GM10266 (cell line): ENCODE measurements around the gene SLC24A3.

Experiments
- DNase-seq: peaks from one replicate; pipeline ENCODE4 v3.0.0; 2012; ENCODE audit errors: extremely low spot score
- TF ChIP-seq, protein P1 (sequence below): IDR thresholded peaks from 2 replicates; pipeline ENCODE4 v1.5.1; 2012; ENCODE audit warnings: mild to moderate bottlenecking, low read depth; ENCODE audit not compliant: control insufficient read depth, insufficient read depth; ENCODE audit errors: missing control alignments

SLC24A3 gene

DNA sequence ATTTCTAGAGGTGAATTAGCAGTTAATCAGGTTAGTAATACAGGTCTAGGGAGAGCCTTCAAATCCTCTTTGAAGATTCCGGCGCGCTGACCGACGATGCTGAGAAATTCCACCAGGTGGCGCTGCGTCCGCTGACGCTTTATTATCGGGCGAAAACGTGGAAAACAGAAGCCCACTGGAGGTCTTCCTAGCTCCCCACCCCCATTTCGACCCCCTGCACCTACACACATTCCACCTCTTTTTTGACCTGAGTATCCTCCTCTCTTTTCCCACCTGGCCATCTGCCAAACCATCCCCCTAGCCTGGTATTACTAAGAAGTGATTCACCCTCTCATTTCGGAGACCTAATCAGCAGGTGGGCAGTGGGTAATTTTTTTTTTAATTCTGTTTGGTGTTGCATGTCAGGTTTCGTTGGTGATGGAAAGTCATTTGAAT lies 480.3 kb downstream of the SLC24A3 start:
- TF ChIP-seq, protein P1, sequence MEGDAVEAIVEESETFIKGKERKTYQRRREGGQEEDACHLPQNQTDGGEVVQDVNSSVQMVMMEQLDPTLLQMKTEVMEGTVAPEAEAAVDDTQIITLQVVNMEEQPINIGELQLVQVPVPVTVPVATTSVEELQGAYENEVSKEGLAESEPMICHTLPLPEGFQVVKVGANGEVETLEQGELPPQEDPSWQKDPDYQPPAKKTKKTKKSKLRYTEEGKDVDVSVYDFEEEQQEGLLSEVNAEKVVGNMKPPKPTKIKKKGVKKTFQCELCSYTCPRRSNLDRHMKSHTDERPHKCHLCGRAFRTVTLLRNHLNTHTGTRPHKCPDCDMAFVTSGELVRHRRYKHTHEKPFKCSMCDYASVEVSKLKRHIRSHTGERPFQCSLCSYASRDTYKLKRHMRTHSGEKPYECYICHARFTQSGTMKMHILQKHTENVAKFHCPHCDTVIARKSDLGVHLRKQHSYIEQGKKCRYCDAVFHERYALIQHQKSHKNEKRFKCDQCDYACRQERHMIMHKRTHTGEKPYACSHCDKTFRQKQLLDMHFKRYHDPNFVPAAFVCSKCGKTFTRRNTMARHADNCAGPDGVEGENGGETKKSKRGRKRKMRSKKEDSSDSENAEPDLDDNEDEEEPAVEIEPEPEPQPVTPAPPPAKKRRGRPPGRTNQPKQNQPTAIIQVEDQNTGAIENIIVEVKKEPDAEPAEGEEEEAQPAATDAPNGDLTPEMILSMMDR = peak; percentile 93
- peak; percentile 62 for DNase-seq

DNA sequence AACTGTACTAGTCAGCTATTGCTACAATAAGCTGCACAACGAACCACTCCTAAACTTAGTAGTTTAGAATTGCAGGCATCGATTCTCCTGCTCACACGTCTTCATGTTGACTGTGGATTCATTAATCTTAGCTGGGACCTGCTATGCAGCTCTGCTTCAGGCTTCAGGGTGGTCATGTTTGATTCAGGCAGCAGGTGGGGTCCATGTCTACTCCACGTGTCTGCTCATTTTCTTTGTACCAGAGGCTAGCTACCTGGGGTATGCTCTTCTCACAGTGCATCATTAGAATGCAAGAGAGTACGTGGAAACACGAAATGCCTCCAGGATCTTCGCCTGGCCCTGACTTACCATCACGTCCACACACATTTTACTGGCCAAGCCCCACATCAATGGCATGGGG lies 481.1 kb downstream of the SLC24A3 start:
- TF ChIP-seq, protein P1 = no peak
- no peak for DNase-seq

DNA sequence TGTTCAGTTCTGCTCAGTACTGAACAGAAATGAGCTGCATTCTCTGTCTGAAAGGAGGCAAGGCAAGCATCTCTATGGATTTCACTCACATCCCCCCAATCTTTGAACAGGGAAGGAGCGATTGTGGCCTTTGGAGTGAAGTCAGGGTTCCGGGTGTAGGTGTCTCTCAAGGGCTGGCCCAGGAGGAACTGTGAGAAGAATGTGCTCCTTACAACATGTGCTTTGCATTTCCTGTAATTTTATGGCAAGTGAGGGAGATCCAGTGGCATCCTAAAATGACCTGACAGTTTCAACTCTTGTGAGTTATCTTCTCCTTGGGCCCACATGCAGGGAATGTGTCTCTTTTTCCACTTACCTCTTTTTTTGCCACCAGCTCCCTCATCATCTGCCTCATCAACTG lies 482.6 kb downstream of the SLC24A3 start:
- TF ChIP-seq, protein P1 = no peak
- DNase-seq = no peak

DNA sequence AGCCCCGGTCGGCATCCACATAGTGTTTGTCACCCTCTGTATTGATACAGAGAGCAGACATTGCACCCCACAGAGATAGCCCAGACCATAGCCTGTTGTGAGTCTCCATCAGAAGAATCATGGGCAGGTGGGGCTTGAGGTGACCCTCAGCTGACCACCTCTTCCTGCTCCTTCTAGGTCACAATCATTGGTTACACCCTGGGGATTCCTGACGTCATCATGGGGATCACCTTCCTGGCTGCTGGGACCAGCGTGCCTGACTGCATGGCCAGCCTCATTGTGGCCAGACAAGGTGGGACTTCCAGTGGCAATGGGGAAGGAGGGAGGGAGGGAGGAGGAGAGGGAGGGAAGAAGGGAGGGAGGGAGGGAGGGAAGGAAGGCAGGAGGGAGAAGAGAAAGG lies 484.2 kb downstream of the SLC24A3 start:
- no peak for DNase-seq
- TF ChIP-seq, protein P1 = no peak

DNA sequence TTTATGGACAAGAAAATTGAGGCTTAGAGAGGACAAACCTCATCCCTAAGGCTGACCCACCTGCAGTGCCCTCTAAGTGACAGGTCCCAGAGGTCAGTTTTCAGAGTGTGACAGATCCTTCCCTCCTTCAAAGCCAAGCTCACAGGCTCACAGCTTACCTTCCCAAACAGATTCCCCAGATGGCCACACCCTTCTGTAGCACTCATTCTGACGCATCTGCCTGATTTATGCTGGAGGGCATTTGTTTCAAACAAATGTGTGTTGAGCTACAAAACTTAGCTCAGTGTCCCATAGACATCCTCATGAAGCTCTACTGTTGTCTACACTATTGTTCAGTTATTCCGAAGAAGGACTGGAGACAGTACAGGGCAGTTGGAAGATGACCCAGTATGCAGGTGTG lies 485.0 kb downstream of the SLC24A3 start:
- TF ChIP-seq, protein P1 = no peak
- no peak for DNase-seq

DNA sequence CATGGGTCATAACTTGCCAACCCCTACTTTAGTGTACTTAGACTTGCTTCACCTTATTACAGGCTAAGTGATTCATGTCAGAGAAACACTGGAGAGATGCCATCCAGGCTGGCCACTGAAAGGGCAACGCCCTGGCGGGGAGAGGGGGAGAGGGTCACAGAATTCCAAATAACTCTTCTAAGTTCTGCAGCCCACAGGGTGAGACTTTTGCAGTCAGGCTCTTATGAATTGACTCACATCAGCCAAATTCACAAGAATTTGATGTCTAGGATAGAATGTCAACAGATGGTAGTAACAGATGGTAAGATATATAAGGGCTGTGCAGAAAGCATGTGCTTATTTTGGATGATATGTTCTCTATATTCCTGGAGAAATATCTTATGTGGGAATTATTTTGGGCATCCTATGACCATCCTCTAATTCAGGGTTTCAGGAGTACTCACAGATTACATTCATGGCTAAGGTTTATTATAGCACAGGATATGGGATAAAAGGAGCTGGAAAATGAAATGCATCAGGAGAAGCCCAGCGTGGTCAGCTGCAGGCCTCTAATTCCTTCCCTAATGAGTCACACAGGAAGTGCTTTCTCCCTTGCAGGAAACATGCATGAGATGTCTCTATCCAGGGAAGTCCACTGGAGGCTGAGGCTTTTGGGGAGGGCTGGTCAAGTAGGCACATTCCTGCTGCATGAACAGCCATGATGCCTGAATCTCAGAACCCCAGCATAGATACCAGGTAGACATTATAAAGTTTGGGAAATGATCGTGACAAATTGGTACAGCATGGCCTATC lies 486.9 kb downstream of the SLC24A3 start:
- TF ChIP-seq, protein P1 = no peak
- DNase-seq = no peak

DNA sequence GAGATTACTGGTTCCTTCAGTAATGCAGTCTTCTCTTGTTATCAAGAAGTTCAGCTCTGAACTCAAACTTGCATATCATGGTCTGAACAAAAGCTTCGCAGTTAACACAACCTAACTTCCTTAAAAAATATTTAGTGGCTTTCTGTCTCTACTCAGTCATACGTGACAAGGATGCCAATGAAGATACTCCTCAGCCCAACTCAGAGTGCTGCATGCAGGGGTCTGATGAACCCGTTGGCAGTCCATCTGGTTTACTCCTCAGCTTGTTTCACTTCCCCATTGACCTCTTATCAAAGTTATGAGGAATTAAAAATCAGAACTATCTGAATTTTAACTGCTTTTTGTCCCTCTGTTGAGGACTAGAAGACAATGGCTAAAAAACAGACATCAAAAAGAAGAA lies 489.0 kb downstream of the SLC24A3 start:
- no peak for DNase-seq
- TF ChIP-seq, protein P1 = no peak
